A549 (cell line): Measurements from ENCODE around the gene TEX55. TPM values are rescaled to one million over a fixed set of nuclear protein-coding genes. Genes with fewer than 3 reads are reported as not detected.

Source experiments
- ESRRA ChIP-seq: fragments of 150-350 bp; IDR thresholded peaks from 2 replicates; pipeline ENCODE4 v1.6.1; 2014; ENCODE audit warnings: mild to moderate bottlenecking, low read length, borderline replicate concordance
- NFE2L2 ChIP-seq: fragments of 150-350 bp; conservative IDR thresholded peaks from 2 replicates; pipeline ENCODE4 v1.6.1; 2014; ENCODE audit warnings: low read length
- NR3C1 ChIP-seq: fragments of >200 bp; sonication (Bioruptor Twin); formaldehyde crosslinking; IDR thresholded peaks from 3 replicates; pipeline ENCODE4 v1.6.1; 2017
- ZC3H11A ChIP-seq: fragments of 450-650 bp; IDR thresholded peaks from 2 replicates; pipeline ENCODE4 v1.6.1; 2014; ENCODE audit warnings: antibody characterized with exemption, mild to moderate bottlenecking
- polyA plus RNA-seq, 4 experiments: library from polyadenylated mRNA; depleted of rRNA in 3 of 4; stranded (reverse); fragments of >200 nt; fragmentation: RNase III in 1 of 4; extraction: RNeasy Plus Mini Kit Qiagen cat#74134 plus additional on column Dnase treatment in 1 of 4; gene quantifications; 2 replicates in 3 of 4; 3 replicates in 1 of 4; pipeline ENCODE4 v1.2.3, GENCODE V29; 2011 to 2017
- TF ChIP-seq, protein P1 (sequence below): fragments of 200-600 bp; sonication (generic); IDR thresholded peaks from 2 replicates; pipeline ENCODE4 v1.6.1; 2016; ENCODE audit warnings: antibody characterized with exemption, mild to moderate bottlenecking, moderate library complexity

The TEX55 gene
- polyA plus RNA-seq, 2 of the 4 experiments (the other 2 are of a cell fraction), result 0.08 TPM; not detected in 1

DNA sequence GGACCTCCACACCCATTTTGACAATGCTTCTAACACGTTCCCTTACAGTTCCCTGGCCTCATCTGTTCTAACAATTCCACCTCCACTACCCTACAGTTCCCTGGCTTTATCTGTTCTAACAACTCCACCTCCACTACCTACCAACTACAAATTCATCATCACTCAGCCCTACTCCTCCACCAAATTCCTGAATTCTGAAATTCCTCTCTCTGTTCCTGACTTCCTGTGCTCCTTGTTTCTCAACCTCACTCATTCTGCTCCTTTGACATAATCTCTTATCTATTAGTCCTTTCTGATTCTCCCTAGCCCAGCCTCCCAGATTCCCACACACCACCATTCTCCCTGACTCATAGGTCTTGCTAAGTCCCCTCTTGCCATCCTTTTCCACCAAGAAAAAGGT is 49.9 kb downstream of the TEX55 start (continued):
- TF ChIP-seq, protein P1, sequence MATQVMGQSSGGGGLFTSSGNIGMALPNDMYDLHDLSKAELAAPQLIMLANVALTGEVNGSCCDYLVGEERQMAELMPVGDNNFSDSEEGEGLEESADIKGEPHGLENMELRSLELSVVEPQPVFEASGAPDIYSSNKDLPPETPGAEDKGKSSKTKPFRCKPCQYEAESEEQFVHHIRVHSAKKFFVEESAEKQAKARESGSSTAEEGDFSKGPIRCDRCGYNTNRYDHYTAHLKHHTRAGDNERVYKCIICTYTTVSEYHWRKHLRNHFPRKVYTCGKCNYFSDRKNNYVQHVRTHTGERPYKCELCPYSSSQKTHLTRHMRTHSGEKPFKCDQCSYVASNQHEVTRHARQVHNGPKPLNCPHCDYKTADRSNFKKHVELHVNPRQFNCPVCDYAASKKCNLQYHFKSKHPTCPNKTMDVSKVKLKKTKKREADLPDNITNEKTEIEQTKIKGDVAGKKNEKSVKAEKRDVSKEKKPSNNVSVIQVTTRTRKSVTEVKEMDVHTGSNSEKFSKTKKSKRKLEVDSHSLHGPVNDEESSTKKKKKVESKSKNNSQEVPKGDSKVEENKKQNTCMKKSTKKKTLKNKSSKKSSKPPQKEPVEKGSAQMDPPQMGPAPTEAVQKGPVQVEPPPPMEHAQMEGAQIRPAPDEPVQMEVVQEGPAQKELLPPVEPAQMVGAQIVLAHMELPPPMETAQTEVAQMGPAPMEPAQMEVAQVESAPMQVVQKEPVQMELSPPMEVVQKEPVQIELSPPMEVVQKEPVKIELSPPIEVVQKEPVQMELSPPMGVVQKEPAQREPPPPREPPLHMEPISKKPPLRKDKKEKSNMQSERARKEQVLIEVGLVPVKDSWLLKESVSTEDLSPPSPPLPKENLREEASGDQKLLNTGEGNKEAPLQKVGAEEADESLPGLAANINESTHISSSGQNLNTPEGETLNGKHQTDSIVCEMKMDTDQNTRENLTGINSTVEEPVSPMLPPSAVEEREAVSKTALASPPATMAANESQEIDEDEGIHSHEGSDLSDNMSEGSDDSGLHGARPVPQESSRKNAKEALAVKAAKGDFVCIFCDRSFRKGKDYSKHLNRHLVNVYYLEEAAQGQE, result no peak
- TF ChIP-seq NFE2L2, result no peak
- no peak for TF ChIP-seq ZC3H11A
- TF ChIP-seq NR3C1, result no peak
- no peak for TF ChIP-seq ESRRA

Other genes with a start within 250 kb of the TEX55 start
- gene IGSF11, start 111.3 kb upstream of the TEX55 start, polyA plus RNA-seq (2011; rRNA removed), result 21.7 and 22.2 TPM in 2 replicates
- gene IGSF11, start 111.3 kb upstream of the TEX55 start, polyA plus RNA-seq (2017; fragmentation: RNase III; extraction: RNeasy Plus Mini Kit Qiagen cat#74134 plus additional on column Dnase treatment), result 5.0 to 5.2 TPM (median 5.1 TPM) in 3 replicates
- 36.7 and 53.5 TPM in 2 replicates for gene UPK1B, start 27.4 kb downstream of the TEX55 start, polyA plus RNA-seq (2011; rRNA removed)
- gene UPK1B, start 27.4 kb downstream of the TEX55 start, polyA plus RNA-seq (2017; fragmentation: RNase III; extraction: RNeasy Plus Mini Kit Qiagen cat#74134 plus additional on column Dnase treatment), result 7.0 to 7.1 TPM (median 7.1 TPM) in 3 replicates
- 134 and 193 TPM in 2 replicates for gene B4GALT4, start 94.7 kb downstream of the TEX55 start, polyA plus RNA-seq (2011; rRNA removed)
- 95.1 to 101 TPM (median 98.6 TPM) in 3 replicates for gene B4GALT4, start 94.7 kb downstream of the TEX55 start, polyA plus RNA-seq (2017; fragmentation: RNase III; extraction: RNeasy Plus Mini Kit Qiagen cat#74134 plus additional on column Dnase treatment)
- 1.3 and 1.4 TPM in 2 replicates for gene ARHGAP31, start 148.2 kb downstream of the TEX55 start, polyA plus RNA-seq (2011; rRNA removed)
- gene ARHGAP31, start 148.2 kb downstream of the TEX55 start, polyA plus RNA-seq (2017; fragmentation: RNase III; extraction: RNeasy Plus Mini Kit Qiagen cat#74134 plus additional on column Dnase treatment), result 0.68 to 0.94 TPM (median 0.93 TPM) in 3 replicates